ENCODE data around the gene LRRTM4. TPM values are rescaled to one million over a fixed set of nuclear protein-coding genes. Genes with fewer than 3 reads are reported as not detected.

The LRRTM4 gene
- total RNA-seq, 1 donor from 2014 or later: 0.98 TPM

DNA sequence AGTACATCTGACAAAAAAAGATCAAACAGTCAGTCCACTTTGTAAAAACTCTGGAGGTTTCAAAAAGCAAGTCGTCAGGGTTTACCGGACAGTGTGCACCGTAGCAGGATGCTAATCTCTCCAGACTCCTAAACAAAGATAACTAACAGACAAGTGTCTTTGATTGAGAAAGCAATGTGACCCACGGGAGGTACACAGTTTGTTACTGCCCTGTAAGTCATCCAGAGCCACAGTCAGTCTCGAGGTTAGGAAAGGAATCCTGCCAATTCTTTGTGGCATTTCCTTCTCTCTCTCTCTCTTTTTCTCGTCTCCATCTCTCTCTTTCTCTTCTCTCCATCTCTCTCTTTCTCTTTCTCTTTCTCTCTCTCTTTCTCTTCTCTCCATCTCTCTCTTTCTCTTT lies 42.8 kb downstream of the LRRTM4 start:
- no peaks in the 10 kb centered on the region for H3K36me3 ChIP-seq
- H3K27me3 ChIP-seq: no peaks in the 10 kb centered on the region
- H3K4me1 ChIP-seq: no peaks in the 10 kb centered on the region
- no peaks in the 10 kb centered on the region for H3K9me3 ChIP-seq
- no peak overlapping the region for H3K4me3 ChIP-seq
- intact Hi-C loops (cut with DNase I): no loop called here
- TF ChIP-seq POLR2AphosphoS5 (IDR thresholded peaks at IDR 0.05; ENCODE audit: insufficient read depth in 1 of 2, low read depth in 1 of 2) (no peak), POLR2A (IDR thresholded peaks at IDR 0.05) (no peak)
- TF ChIP-seq, protein P1, sequence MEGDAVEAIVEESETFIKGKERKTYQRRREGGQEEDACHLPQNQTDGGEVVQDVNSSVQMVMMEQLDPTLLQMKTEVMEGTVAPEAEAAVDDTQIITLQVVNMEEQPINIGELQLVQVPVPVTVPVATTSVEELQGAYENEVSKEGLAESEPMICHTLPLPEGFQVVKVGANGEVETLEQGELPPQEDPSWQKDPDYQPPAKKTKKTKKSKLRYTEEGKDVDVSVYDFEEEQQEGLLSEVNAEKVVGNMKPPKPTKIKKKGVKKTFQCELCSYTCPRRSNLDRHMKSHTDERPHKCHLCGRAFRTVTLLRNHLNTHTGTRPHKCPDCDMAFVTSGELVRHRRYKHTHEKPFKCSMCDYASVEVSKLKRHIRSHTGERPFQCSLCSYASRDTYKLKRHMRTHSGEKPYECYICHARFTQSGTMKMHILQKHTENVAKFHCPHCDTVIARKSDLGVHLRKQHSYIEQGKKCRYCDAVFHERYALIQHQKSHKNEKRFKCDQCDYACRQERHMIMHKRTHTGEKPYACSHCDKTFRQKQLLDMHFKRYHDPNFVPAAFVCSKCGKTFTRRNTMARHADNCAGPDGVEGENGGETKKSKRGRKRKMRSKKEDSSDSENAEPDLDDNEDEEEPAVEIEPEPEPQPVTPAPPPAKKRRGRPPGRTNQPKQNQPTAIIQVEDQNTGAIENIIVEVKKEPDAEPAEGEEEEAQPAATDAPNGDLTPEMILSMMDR (IDR thresholded peaks at IDR 0.05): no peak
- DNase-seq (ENCODE audit: extremely low spot score in 2 of 2): no peak
- no peak overlapping the region for H3K27ac ChIP-seq

DNA sequence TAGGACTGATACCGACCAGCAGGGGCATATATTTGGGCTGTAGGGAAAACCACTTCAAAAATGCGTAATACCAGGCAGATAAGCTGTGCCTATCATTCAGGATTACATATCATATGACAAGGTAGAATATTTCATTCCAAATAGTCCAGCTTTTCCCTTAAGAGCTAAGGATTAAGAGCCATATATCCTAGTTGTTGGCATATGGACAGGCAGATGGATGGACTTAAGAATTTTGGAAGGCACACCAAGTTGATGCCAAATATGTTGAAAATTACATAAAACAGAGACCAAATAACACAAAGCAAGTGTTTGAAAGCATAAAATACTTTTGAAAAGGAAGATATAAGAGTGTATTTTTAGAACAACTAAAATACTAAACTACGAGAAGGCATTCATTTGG lies 52.1 kb downstream of the LRRTM4 start:
- Histone ChIP-seq H3K27ac (no peak overlapping the region), H3K4me1 (no peaks in the 10 kb centered on the region), H3K9me3 (no peaks in the 10 kb centered on the region), H3K4me3 (no peak overlapping the region), H3K27me3 (no peaks in the 10 kb centered on the region), H3K36me3 (no peaks in the 10 kb centered on the region)
- intact Hi-C loops (cut with DNase I): no loop called here
- TF ChIP-seq, protein P1 (IDR thresholded peaks at IDR 0.05): no peak
- no peak for TF ChIP-seq POLR2AphosphoS5 (IDR thresholded peaks at IDR 0.05; ENCODE audit: insufficient read depth in 1 of 2, low read depth in 1 of 2)
- no peak for TF ChIP-seq POLR2A (IDR thresholded peaks at IDR 0.05)
- DNase-seq (ENCODE audit: extremely low spot score in 2 of 2): no peak

DNA sequence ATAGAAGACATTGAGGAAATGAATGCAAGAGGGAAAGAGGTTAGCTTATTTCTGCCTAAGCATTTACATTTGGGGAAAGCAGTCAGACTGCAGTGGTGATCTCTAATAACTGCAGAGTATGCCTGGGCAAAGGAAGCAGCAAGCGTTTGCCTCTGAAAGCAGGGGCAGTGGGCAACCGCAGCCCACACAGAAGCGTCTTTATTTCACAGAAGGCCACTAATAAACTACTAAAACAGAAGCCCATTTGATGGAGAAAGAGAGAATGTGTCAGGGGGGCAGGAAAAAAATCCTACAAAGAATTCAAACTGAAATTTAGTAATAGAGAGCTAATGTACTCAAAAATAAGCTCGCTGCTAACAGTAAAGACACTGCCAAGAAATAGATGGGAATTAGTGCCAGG lies 53.1 kb downstream of the LRRTM4 start:
- Histone ChIP-seq H3K27ac (no peak overlapping the region), H3K9me3 (no peaks in the 10 kb centered on the region), H3K4me3 (no peak overlapping the region), H3K4me1 (no peaks in the 10 kb centered on the region), H3K36me3 (no peaks in the 10 kb centered on the region), H3K27me3 (no peaks in the 10 kb centered on the region)
- DNase-seq (ENCODE audit: extremely low spot score in 2 of 2): no peak
- intact Hi-C loops (cut with DNase I): no loop called here
- TF ChIP-seq POLR2AphosphoS5 (IDR thresholded peaks at IDR 0.05; ENCODE audit: insufficient read depth in 1 of 2, low read depth in 1 of 2): no peak
- no peak for TF ChIP-seq POLR2A (IDR thresholded peaks at IDR 0.05)
- TF ChIP-seq, protein P1 (IDR thresholded peaks at IDR 0.05): no peak

DNA sequence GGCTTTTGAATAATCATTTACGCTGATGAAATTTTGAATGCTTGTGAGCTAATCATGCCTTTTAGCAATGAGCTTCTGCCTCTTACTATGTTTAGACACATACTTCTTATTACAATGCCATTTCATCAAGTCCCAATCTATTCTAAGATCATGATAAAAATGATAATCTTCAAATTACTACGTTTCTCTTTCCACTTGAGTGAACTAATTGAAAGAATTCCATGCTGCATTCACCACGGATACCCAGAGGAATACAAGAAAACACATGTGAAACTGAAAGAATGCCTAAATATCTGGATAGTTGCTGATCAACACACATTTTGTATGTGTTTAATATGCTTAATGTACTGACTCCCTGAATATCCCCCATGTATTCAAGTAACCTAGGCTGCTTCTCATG lies 62.3 kb downstream of the LRRTM4 start:
- no peak overlapping the region for H3K27ac ChIP-seq
- no peaks in the 10 kb centered on the region for H3K27me3 ChIP-seq
- DNase-seq (ENCODE audit: extremely low spot score in 2 of 2): no peak
- no peak overlapping the region for H3K4me3 ChIP-seq
- no peaks in the 10 kb centered on the region for H3K9me3 ChIP-seq
- no peaks in the 10 kb centered on the region for H3K4me1 ChIP-seq
- intact Hi-C loops (cut with DNase I): no loop called here
- TF ChIP-seq POLR2A (IDR thresholded peaks at IDR 0.05): no peak
- TF ChIP-seq, protein P1 (IDR thresholded peaks at IDR 0.05): no peak
- TF ChIP-seq POLR2AphosphoS5 (IDR thresholded peaks at IDR 0.05; ENCODE audit: insufficient read depth in 1 of 2, low read depth in 1 of 2): no peak
- no peaks in the 10 kb centered on the region for H3K36me3 ChIP-seq

DNA sequence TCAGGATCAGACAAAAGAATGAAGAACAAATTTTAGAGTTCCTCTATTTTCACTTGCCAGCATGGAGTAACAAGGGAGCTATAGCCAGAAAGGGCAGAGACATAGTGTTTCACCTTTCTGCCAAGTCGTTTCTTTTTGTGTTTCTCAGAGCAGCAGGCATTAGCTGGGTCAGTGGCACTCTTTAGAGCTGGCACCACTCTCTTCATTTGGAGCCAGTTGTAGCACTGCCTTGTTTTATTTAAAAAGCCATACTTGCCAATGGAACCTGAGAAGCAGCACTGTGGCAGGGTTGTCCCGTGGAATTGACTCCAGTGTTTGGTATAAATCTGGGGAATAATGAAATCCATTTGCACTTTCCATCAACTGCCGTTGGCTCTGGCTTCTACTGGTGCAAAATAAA lies 64.0 kb downstream of the LRRTM4 start:
- Histone ChIP-seq H3K27ac (no peak overlapping the region), H3K9me3 (no peaks in the 10 kb centered on the region), H3K4me1 (no peaks in the 10 kb centered on the region), H3K27me3 (no peaks in the 10 kb centered on the region), H3K36me3 (no peaks in the 10 kb centered on the region), H3K4me3 (no peak overlapping the region)
- TF ChIP-seq, protein P1 (IDR thresholded peaks at IDR 0.05): no peak
- TF ChIP-seq POLR2A (IDR thresholded peaks at IDR 0.05): no peak
- no peak for TF ChIP-seq POLR2AphosphoS5 (IDR thresholded peaks at IDR 0.05; ENCODE audit: insufficient read depth in 1 of 2, low read depth in 1 of 2)
- intact Hi-C loops (cut with DNase I): no loop called here
- DNase-seq (ENCODE audit: extremely low spot score in 2 of 2): no peak

Measured in vagina (tissue), 2 donors.